GM19240 (cell line): ENCODE results near the gene C3orf52.
"Not testable (repeated sequence)": the region's sequence is repeated elsewhere in the genome, so short reads cannot be mapped to it uniquely, and the experiment has no call there.

Experiments
- DNase-seq: peaks from one replicate; pipeline ENCODE4 v3.0.0; 2011; ENCODE audit warnings: low spot score; ENCODE audit not compliant: insufficient read length

The C3orf52 gene, protein sequence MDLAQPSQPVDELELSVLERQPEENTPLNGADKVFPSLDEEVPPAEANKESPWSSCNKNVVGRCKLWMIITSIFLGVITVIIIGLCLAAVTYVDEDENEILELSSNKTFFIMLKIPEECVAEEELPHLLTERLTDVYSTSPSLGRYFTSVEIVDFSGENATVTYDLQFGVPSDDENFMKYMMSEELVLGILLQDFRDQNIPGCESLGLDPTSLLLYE

DNA sequence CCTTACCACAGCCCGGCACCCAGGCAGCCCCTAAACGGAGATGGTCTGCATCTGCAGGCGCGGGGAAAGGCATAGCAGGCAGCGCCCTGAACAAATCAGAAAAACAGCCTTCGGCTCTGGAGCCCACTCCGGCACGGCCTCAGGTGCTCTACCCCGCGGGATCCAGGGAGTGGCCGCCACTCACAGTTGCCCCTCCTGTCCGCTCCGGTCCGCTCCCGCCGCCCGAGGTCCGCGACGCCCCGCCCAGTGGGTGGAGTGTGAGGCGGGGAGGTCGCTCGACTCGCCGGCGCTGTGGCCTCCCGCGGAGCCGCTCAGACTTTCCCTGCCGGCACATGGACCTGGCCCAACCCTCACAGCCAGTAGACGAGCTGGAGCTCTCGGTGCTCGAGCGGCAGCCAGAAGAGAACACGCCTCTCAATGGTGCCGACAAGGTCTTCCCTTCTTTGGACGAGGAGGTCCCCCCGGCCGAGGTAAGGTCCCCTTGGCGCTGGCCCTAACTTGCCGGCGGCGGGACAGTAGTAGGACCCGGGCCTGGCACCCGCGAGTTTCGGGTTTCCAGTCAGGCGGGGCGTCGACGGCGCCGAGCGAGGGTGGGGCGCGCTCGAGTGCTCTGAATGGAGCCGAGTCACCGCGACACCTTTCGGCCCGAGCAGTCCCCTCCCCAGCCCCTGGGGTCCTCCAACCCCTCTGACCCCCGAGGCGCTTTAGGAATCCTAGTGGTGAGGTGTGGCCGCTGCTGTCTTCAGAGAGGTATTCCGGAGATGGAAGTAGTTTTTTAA is at the start of gene C3orf52:
Gene C3orf52, plus strand, starts transcription at position 314 of the 779 bp plus-strand sequence. Its CDS starts 19 bp downstream, at position 333.
- DNase-seq: peak; percentile 58

DNA sequence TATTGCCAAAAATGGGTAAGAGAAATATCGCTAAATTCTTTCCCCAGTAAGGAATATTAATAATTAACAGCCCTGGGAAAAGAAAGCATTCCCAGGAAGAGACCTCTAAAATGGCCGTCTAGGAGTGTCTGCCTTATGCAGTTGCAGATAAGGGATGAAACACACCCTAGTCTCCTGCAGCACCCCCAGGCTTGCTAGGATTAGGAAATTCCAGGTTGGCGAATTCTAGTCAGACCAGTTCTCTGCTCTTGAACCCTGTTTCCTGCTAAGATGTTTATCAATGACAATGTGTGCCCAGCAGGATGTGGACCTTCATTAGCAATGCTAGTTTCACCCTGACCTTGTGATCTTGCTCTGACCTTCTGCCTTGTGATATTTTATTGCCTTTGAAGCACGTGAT is 49.0 kb upstream of the C3orf52 start:
- not testable (repeated sequence) for DNase-seq

DNA sequence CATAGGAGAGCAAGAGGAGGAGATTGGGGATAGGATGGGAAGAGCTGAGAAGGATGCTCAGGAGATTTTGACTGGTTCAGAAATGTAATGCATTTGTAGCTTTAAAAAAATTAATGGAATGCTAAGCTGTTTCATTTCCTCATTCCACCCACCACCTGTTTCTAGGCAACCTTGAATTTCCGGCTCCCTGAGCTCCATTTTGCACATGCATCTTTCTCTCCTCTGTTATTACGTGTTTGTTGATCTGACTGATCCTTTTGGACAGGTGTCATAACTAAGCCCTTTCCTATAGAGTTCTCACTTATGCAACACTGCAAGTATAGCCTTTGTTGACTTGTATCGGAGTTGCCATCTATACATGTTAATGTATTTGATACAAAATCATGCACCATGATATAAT is 47.3 kb upstream of the C3orf52 start:
- DNase-seq: no peak

DNA sequence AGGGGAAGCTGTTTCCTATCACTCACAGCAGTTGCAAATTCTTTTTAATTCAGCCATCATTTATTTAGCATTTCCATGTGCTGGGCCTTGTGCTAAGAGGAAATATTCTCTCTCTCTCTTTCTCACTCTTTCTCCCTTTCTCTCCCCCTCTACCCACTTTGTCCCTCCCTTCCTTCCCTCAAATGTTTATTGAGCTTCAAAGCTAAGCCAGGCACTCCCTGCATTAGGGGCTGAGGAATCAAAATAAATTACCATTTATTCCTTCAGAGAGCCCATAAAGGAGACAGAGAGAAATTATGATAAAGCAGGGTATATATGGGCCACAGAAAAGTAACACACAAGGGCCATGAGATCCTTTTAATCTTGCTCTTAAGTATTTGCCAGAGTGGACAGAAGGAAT is 44.9 kb upstream of the C3orf52 start:
- DNase-seq: no peak

DNA sequence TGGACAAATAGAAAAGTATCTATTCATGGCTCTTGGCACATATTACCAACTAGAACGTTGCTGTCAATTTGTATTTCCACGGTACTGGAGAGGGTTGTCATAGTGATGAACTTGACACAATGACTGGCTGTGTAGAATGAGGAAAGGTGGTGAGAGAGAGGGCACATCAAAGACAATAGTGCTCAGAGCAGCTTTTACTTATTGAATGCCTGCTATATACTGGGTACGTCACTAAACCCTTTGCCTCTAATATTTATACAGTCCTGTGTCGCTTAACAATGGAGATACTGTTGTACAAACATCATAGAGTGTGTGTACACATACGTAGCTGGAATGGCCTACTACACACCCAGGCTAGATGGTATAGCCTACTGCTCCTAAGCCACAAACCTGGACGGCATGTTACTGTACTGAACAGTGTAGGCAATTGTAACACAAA is 43.3 kb upstream of the C3orf52 start:
- DNase-seq: no peak

DNA sequence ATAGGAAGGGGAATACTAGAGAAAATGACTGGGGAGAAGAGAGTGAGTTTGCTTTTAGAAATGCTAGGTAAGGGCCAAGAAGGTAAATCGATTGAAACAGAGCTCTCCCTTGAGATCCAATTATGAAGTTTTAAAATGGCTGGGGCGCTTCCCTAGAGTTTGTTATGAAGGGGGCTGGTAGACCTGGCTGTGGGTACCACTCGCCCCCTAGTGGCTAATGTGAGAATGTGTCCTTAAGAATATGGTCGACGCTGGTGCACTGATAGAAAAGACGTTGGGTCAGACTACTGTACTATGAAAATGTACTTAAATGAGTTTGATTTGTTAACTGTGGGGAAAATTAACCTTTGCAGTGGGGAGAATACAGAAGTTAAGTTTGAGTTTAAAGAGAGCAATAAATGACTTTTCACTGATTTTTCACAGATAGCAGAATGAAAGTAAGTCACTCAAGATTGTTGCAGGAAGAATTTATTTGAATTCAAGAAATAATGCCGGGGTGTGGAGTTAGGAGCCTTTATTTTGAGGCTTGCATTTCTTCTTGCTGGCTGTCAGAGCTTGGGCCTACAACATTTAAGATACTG is 42.5 kb upstream of the C3orf52 start:
- peak; percentile 48 for DNase-seq

DNA sequence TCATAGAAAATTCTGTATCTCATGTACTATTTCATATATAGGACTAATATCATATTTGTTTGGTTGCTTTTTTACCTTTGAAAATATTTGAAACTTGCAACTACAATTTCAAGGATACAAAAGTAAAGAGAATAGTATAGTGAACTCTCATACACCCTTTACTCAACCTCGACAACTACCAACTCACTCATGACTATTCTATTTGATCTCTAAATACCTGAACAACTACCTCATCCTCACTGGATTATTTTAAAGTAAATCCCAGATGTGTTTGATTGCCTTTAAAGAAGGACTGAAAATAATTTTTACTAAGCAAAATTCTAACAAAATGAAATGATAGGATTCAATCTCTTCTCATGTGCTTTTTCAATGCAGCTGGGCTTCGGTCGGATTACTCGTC is 39.6 kb upstream of the C3orf52 start:
- DNase-seq: no peak

DNA sequence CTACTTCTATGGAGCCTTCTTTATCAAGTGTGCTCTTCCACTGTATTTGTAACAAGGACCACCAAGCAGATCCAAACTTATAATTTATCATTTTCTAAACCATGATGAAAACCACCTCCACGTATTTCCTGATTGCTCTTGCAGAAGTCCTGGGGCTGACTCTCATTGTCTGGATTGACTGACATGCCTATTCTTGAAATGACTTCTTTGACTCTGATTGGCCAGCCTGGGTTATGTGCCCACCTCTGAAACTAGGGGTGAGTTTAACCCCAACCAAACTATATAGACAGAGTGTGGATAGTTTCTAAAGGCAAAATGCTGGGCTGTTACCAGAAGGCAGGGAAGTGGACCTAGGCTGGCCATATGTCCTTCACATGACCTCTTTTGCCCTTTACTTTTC is 38.9 kb upstream of the C3orf52 start:
- DNase-seq: no peak

DNA sequence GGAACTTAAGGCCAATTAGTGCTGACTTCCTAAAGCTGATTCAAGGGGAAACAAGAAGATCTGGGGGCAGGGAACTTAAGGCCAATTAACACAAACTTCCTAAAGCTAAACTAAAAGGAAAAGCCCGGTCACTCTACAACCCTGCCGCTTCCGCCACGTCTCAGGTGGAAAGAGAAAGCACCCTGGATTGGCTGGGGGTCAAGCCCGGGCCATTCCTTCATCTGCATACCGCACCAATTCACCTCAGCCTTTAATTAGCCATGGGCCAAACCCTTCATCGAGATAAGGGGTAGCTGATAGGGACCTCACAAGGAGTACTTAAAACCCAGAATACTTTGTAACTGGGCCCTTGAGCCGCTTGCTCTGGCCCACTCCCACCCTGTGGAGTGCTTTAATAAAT is 37.3 kb upstream of the C3orf52 start:
- DNase-seq: no peak

DNA sequence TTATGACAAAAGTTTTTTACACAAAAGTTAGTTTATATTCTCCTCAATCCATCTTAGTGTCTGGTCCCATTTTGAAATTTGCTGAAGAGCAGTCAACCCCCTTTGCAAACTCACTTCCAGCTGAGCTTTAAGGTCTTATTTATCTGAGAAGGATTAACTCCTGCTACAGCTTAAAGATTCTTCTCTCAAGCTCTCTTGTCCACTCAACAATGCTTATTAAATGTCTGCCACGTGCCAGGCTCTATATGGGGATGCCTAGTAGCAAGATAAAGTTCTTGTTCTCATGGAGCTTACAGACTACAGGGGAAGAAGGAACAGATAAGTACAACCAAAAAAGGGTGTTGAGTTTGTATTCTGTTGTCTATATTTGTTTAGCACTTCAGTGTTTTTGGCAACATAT is 33.0 kb upstream of the C3orf52 start:
- DNase-seq: no peak

DNA sequence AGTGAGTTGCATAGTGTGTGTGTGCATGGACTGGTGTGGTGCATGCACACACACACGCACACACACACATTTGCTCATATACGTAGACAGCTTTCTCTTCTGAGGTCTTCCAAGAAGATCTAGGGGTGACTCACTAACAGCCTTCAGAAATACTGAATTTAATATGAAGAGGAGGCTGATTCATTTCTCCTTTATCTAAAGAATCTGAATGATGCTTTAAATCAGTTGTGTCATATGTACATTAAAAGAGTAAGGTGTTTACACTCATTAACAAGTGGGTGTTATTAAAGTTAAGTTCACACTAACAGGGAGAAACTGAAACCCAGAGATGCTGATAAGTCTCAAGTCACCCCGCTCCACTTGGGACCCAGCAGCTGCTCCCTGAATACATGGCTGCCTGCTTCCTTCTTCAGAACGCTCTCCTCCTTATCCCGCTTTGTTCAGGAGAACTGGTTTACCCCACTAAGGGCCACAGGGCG is 29.7 kb upstream of the C3orf52 start:
- no peak for DNase-seq

DNA sequence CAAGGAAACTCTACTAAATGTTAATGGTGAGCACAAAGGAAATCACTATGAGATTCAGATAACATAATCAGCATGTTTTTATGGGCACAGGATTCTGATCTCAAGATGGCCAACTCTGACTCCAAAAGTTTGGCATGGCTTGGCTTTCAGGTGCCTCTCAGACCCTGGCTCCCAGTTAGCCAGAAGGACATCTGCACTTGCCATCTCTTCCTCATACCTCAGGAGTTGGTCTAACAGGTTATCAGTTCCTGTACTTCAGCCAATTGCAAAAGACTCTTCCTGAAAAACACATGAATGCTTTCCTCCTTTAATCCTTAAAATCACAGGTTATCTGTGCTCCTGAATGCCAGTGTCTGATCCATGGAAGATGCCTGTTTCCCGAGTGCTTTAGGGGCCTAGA is 26.7 kb upstream of the C3orf52 start:
- DNase-seq: no peak

DNA sequence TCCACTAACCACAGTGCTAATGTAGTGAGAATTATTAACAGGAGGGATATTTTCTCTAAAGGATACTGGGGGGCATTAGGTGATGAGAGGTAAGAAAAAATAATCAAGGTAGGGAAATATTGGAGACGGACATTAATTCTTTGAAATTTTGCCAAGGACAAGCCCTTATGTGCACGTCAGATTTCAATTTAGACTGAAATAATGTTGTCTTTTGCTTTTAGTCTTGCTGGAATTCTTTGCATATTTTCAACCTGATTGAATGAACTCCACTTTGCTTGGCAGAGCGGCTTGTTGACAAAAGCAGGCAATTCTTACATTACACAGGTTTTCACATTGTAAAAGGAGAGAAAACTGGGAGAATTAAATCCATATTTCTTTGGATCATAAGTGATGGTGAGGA is 25.0 kb upstream of the C3orf52 start:
- DNase-seq: no peak

DNA sequence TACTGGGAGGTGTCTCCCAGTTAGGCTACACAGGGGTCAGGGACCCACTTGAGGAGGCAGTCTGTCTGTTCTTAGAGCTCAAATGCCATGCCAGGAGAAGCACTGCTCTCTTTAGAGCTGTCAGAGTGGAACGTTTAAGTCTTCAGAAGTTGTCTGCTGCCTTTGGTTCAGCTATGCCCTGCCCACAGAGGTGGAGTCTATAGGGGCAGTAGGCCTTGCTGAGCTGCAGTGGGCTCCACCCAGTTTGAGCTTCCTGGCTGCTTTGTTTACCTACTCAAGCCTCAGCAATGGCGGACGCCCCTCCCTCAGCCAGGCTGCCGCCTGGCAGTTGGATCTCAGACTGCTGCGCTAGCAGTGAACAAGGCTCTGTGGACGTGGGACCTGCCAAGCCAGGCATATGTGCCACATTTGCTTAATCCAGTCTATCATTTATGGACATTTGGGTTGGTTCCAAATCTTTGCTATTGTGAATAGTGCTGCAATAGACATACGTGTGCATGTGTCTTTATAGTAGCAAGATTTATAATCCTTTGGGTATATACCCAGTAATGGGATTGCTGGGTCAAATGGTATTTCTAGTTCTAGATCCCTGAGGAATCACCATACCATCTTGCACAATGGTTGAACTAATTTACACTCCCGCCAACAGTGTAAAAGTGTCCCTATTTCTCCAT is 13.7 kb upstream of the C3orf52 start:
- not testable (repeated sequence) for DNase-seq

DNA sequence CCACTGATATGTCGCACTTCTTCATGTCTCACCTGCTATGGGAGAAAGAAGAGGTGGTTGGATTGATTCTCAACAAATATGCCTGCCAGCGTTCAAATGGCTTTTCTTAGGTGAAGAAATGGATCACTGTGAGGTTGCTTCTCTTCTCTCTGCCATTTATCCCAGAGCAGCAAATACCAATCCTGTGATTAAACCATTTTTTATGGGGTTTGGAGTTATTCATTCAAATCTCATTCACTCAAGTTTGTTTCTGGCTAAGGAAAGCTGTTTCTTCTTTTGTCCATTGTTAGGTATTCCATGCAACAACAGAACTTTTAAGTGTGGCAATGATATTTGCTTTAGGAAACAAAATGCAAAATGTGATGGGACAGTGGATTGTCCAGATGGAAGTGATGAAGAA is 12.2 kb upstream of the C3orf52 start:
- no peak for DNase-seq

DNA sequence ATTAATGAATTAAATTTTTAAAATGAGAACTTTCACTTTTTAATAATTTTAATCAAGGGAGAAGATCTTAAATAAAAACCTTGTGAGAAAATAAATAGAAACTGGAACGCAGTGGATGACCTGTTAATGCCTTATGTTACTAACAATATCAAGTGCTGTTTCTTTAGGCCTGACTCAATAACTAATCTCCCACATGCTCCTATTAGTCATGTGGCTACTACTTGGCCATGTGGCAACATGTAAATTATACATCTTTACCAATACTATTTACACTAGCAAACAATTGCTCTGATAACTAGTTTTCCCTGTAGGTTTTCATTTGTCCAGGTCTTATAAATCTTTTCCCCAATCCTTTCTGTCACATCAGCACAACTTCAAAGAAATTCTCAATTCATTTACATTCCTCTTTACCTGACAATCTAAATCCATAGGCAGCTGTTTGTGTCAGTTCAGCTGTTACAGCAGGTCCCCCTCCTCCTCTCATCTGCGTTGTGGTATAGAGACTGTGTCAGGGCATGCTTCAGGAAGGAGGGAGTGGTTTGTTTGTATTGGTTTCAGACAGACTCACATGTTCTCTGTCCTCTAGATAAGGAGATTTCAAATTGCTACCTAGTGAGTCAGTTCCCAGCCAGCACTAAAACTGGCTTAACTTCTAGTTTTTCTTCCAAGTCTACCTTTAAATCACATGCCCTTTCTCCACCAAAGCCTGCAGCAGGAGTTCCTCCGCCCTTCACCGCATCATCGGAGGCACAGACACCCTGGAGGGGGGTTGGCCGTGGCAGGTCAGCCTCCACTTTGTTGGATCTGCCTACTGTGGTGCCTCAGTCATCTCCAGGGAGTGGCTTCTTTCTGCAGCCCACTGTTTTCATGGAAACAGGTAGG is 11.3 kb upstream of the C3orf52 start:
- DNase-seq: no peak

DNA sequence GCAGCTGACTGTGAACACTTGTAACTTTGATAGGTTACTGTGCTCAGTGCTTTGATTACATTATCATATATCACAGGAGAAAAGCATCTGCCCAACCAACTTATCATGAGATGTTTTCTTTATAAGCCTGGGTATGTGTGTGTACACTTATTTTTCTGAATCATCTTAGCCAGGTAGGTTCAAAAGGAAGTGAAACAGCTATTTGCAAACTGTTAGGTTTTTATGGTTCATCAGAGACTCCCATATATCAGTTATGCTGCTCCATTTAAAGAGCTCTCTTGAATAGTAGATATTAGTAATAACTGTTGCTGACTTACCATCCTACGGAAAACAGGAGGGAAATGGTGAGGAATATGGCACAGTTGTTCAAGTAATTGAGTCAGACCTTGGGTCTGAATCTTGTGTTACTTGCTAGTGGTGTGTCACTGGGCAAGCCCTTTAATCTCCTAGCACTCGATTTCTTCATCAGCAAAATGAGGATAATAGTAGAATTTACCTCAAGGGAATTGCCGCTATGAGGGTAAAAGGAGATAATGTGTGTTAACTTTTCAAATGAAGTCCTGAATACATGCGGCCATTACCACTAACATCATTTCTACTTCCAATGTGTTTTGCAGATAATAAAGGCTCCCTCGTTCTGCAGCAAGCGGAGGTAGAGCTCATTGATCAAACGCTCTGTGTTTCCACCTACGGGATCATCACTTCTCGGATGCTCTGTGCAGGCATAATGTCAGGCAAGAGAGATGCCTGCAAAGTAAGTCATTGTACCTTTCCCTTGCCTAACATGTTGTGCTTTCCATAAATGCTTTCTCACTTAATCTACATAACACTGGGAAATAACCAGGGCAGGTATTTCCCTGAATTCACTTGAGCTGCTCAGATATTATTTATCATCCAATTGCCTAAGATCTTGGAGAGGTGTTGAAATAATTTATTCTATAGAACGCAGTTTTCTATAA is 7.8 kb upstream of the C3orf52 start:
- no peak for DNase-seq

DNA sequence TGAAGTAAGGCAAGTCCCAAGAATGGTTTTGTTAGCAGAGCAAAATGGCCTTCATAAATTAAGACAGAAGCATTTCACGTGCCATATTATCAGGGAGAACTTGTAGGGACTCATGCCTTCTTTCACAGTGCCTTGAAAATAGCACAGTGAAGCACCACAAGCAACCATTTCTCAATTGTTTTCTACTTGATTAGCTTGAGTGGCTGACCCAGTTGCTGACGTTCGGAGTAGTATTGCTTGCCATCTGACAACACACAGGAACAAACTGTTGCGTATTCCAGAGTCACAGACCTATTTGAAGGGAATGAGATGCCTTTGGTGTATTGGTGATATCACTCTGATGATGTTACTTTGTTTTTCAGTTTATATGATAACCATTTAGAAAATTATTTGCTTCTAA is 3.0 kb upstream of the C3orf52 start:
- no peak for DNase-seq

DNA sequence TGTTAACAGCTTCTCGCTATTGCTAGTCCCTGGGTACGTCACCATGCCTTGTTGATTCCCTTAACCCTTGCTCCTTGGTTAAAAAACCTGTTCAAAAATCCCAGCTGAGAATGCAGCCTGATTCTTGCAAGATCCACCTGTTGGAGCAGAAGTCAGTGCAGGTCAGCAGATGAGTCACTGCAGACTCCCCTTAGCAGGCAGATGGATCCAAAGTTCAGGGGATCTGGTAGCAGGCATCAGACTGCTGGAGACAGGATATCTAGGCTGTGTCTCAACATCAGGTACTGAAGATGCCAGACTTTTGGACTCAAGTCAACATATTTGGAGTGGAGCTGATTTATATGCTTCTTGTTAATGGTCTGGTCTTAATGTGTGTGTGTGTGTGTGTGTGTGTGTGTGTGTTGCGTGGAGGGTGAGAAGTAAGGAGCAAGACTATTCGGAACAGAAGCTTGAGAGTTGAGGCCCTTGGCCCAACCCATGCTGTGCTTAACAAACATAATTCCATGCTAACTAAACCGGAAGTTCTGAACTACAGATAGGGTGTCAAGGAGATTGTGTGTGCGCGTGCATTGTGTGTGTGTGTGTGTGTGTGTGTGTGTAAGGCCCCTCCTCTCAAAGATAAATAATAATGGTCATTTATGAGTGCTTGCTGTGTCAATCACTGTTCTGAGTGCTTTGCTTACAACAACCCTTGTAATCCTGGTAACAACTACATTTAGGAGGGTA is 1.0 kb upstream of the C3orf52 start:
- no peak for DNase-seq
